ENCODE data around the gene PALLD. TPM values are rescaled to one million over a fixed set of nuclear protein-coding genes. Genes with fewer than 3 reads are reported as not detected.

PALLD gene
- total and polyA plus RNA-seq, 2 of the 8 experiments (the other 6 are each of a cell fraction or from before 2014, with no cell fraction given): 10.5 to 25.0 TPM

GRCh38 chr4:168857546-168858314 is 360.9 kb downstream of the PALLD start (continued):
- TF ChIP-seq, protein P1, sequence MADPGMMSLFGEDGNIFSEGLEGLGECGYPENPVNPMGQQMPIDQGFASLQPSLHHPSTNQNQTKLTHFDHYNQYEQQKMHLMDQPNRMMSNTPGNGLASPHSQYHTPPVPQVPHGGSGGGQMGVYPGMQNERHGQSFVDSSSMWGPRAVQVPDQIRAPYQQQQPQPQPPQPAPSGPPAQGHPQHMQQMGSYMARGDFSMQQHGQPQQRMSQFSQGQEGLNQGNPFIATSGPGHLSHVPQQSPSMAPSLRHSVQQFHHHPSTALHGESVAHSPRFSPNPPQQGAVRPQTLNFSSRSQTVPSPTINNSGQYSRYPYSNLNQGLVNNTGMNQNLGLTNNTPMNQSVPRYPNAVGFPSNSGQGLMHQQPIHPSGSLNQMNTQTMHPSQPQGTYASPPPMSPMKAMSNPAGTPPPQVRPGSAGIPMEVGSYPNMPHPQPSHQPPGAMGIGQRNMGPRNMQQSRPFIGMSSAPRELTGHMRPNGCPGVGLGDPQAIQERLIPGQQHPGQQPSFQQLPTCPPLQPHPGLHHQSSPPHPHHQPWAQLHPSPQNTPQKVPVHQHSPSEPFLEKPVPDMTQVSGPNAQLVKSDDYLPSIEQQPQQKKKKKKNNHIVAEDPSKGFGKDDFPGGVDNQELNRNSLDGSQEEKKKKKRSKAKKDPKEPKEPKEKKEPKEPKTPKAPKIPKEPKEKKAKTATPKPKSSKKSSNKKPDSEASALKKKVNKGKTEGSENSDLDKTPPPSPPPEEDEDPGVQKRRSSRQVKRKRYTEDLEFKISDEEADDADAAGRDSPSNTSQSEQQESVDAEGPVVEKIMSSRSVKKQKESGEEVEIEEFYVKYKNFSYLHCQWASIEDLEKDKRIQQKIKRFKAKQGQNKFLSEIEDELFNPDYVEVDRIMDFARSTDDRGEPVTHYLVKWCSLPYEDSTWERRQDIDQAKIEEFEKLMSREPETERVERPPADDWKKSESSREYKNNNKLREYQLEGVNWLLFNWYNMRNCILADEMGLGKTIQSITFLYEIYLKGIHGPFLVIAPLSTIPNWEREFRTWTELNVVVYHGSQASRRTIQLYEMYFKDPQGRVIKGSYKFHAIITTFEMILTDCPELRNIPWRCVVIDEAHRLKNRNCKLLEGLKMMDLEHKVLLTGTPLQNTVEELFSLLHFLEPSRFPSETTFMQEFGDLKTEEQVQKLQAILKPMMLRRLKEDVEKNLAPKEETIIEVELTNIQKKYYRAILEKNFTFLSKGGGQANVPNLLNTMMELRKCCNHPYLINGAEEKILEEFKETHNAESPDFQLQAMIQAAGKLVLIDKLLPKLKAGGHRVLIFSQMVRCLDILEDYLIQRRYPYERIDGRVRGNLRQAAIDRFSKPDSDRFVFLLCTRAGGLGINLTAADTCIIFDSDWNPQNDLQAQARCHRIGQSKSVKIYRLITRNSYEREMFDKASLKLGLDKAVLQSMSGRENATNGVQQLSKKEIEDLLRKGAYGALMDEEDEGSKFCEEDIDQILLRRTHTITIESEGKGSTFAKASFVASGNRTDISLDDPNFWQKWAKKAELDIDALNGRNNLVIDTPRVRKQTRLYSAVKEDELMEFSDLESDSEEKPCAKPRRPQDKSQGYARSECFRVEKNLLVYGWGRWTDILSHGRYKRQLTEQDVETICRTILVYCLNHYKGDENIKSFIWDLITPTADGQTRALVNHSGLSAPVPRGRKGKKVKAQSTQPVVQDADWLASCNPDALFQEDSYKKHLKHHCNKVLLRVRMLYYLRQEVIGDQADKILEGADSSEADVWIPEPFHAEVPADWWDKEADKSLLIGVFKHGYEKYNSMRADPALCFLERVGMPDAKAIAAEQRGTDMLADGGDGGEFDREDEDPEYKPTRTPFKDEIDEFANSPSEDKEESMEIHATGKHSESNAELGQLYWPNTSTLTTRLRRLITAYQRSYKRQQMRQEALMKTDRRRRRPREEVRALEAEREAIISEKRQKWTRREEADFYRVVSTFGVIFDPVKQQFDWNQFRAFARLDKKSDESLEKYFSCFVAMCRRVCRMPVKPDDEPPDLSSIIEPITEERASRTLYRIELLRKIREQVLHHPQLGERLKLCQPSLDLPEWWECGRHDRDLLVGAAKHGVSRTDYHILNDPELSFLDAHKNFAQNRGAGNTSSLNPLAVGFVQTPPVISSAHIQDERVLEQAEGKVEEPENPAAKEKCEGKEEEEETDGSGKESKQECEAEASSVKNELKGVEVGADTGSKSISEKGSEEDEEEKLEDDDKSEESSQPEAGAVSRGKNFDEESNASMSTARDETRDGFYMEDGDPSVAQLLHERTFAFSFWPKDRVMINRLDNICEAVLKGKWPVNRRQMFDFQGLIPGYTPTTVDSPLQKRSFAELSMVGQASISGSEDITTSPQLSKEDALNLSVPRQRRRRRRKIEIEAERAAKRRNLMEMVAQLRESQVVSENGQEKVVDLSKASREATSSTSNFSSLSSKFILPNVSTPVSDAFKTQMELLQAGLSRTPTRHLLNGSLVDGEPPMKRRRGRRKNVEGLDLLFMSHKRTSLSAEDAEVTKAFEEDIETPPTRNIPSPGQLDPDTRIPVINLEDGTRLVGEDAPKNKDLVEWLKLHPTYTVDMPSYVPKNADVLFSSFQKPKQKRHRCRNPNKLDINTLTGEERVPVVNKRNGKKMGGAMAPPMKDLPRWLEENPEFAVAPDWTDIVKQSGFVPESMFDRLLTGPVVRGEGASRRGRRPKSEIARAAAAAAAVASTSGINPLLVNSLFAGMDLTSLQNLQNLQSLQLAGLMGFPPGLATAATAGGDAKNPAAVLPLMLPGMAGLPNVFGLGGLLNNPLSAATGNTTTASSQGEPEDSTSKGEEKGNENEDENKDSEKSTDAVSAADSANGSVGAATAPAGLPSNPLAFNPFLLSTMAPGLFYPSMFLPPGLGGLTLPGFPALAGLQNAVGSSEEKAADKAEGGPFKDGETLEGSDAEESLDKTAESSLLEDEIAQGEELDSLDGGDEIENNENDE (IDR thresholded peaks at IDR 0.05; ENCODE audit: insufficient replicate concordance, low read length): no peak
- TF ChIP-seq EP300 (IDR thresholded peaks at IDR 0.05; ENCODE audit: borderline replicate concordance in 1 of 2, low read depth in 2 of 2, low read length in 2 of 2): no peak
- TF ChIP-seq JUND (IDR thresholded peaks at IDR 0.05; ENCODE audit: low read length): no peak
- no peak for TF ChIP-seq PHF8 (conservative IDR thresholded peaks at IDR 0.05; ENCODE audit: low read depth, low read length)
- TF ChIP-seq POLR2A (IDR thresholded peaks at IDR 0.05; ENCODE audit: control extremely low read depth in 1 of 2, low read depth in 2 of 2, low read length in 2 of 2): no peak
- no peak for TF ChIP-seq SIN3A (conservative IDR thresholded peaks at IDR 0.05 in 1 of 2, IDR thresholded peaks at IDR 0.05 in 1 of 2; ENCODE audit: low read depth in 1 of 2, low read length in 2 of 2)
- TF ChIP-seq NRF1 (IDR thresholded peaks at IDR 0.05; ENCODE audit: low read depth, low read length): no peak
- no peak for TF ChIP-seq CREB1 (IDR thresholded peaks at IDR 0.05)
- no peak for TF ChIP-seq RXRA (IDR thresholded peaks at IDR 0.05; ENCODE audit: insufficient read depth, low read depth, low read length)
- no peak for TF ChIP-seq BRCA1 (IDR thresholded peaks at IDR 0.05; ENCODE audit: low read depth, low read length)

Measured in H1 (cell line).